K562 (cell line): ENCODE data around the gene MYL10. TPM values are rescaled to one million over a fixed set of nuclear protein-coding genes. Genes with fewer than 3 reads are reported as not detected.

Experiments
- ATAC-seq: fragments of 200-7000 bp; cut with Tn5 transposase; 3 replicates; pipeline ENCODE4 v1.9.1; 2020; ENCODE audit warnings: moderate library complexity
- BruUV-seq: library from RNA; stranded (reverse); fragments of 400-500 nt; replicated peaks from 2 replicates; lab custom pipeline; 2021; lab: Mats Ljungman, UMichigan
- CTCF ChIA-PET: fragments of 300-600 bp; formaldehyde crosslinking; extraction: SDS; loops from one replicate; lab custom pipeline; 2021; ENCODE audit warnings: low intra/inter-chr PET ratio; lab: Yijun Ruan, JAX
- POLR2A ChIA-PET: fragments of 300-600, 350-650 bp; sonication (Branson Sonifier 250); formaldehyde crosslinking; extraction: SDS; loops from one replicate; lab custom pipeline; 2021; ENCODE audit warnings: antibody characterized with exemption, inconsistent platforms; lab: Yijun Ruan, JAX
- DNase-seq, 4 experiments: peaks; one replicate each; pipeline versions ENCODE4 v3.0.0 to v3.0.0-alpha.2; 2011 to 2018; ENCODE audit warnings: low spot score in 3 of 4, mixed read lengths in 3 of 4; ENCODE audit errors: extremely low read depth in 1 of 4
- FAIRE-seq: peaks from 2 replicates; lab custom pipeline; 2011; peaks lifted over from hg19 to GRCh38; lab: Jason Lieb, UNC
- H2AFZ ChIP-seq: 2 replicates; pipeline ENCODE4 v1.6.0; 2011; ENCODE audit warnings: low read depth, low read length, control low read depth, inconsistent platforms
- H3K27ac ChIP-seq: fragments of 200-600 bp; 3 replicates; pipeline ENCODE4 v1.8.0; 2011; ENCODE audit warnings: low read depth, mild to moderate bottlenecking, control low read depth, inconsistent platforms, low read length, moderate library complexity, mixed read lengths; ENCODE audit errors: extremely low read depth
- H3K27me3 ChIP-seq, 2 experiments: fragments of 300-600 bp in 1 of 2; 2 replicates in 1 of 2; 3 replicates in 1 of 2; pipeline versions ENCODE4 v1.6.0 to v1.8.0; 2011; ENCODE audit warnings: inconsistent platforms in 2 of 2, low read length in 2 of 2, mild to moderate bottlenecking in 1 of 2, mixed read lengths in 1 of 2, moderate library complexity in 1 of 2; ENCODE audit not compliant: control insufficient read depth in 2 of 2, insufficient read depth in 2 of 2
- H3K36me3 ChIP-seq: fragments of 300-600 bp; 3 replicates; pipeline ENCODE4 v1.8.0; 2011; ENCODE audit warnings: mild to moderate bottlenecking, low read length, inconsistent platforms; ENCODE audit not compliant: control insufficient read depth, insufficient read depth
- H3K4me1 ChIP-seq, 2 experiments: fragments of 200-600 bp in 1 of 2; replicated peaks in 1 of 2; 2 replicates in 1 of 2; 3 replicates in 1 of 2; pipeline versions ENCODE4 v1.5.1 to v1.8.0; 2011; ENCODE audit warnings: inconsistent platforms in 2 of 2, low read length in 2 of 2, mild to moderate bottlenecking in 1 of 2, mixed read lengths in 1 of 2, moderate library complexity in 1 of 2; ENCODE audit not compliant: control insufficient read depth in 2 of 2, insufficient read depth in 2 of 2
- H3K4me2 ChIP-seq: 2 replicates; pipeline ENCODE4 v1.6.1; 2011; ENCODE audit warnings: low read length, control low read depth, inconsistent platforms, mixed read lengths; ENCODE audit not compliant: insufficient read depth
- H3K4me3 ChIP-seq: fragments of 200-600 bp; sonication (generic), shearing (Covaris generic); 2 replicates; pipeline ENCODE4 v1.5.1; 2016; ENCODE audit warnings: control low read depth, inconsistent platforms
- H3K79me2 ChIP-seq: fragments of 200-600 bp; 3 replicates; pipeline ENCODE4 v1.8.0; 2011; ENCODE audit warnings: low read length, inconsistent platforms; ENCODE audit not compliant: control insufficient read depth, insufficient read depth
- H3K9ac ChIP-seq, 2 experiments: 2 replicates each; pipeline versions ENCODE4 v1.6.0 to v1.6.1; 2011; ENCODE audit warnings: low read depth in 2 of 2, low read length in 2 of 2, control low read depth in 1 of 2, inconsistent platforms in 1 of 2, mild to moderate bottlenecking in 1 of 2, mixed read lengths in 1 of 2; ENCODE audit not compliant: insufficient read depth in 1 of 2
- H3K9me1 ChIP-seq: one replicate; pipeline ENCODE4 v1.6.0; 2011; ENCODE audit warnings: inconsistent platforms, mild to moderate bottlenecking, low read length, moderate library complexity; ENCODE audit not compliant: control insufficient read depth, insufficient read depth
- H3K9me3 ChIP-seq: replicated peaks from 2 replicates; pipeline ENCODE4 v1.5.1; 2011; ENCODE audit warnings: low read depth, low read length, inconsistent platforms; ENCODE audit not compliant: control insufficient read depth, insufficient read depth
- H4K20me1 ChIP-seq: replicated peaks from 2 replicates; pipeline ENCODE4 v1.6.1; 2011; ENCODE audit warnings: low read length, inconsistent platforms, mixed read lengths; ENCODE audit not compliant: control insufficient read depth, insufficient read depth
- ATF3 ChIP-seq, 2 experiments: fragments of 450-650 bp in 1 of 2; sonication (generic) in 1 of 2; formaldehyde crosslinking in 1 of 2; IDR thresholded peaks in 1 of 2; conservative IDR thresholded peaks in 1 of 2; 2 replicates each; pipeline versions ENCODE4 v1.6.1 to v1.8.1; 2016 to 2023; ENCODE audit warnings: mild to moderate bottlenecking in 2 of 2, moderate library complexity in 2 of 2, inconsistent platforms in 1 of 2, missing genetic modification reagents in 1 of 2
- CBX8 ChIP-seq: fragments of 200-600 bp; sonication (generic); IDR thresholded peaks from 2 replicates; pipeline ENCODE4 v1.6.1; 2012; ENCODE audit warnings: borderline replicate concordance, mixed run types, low read depth, mild to moderate bottlenecking, moderate library complexity, mixed read lengths, low read length, control low read depth, inconsistent platforms; ENCODE audit not compliant: poor library complexity, severe bottlenecking; ENCODE audit errors: extremely low read depth
- CREM ChIP-seq: IDR thresholded peaks from 2 replicates; pipeline ENCODE4 v1.6.1; 2014; ENCODE audit warnings: antibody characterized with exemption, low read depth
- DMBX1 ChIP-seq: fragments of 250-450 bp; sonication (Bioruptor Pico); IDR thresholded peaks from 2 replicates; pipeline ENCODE4 v1.8.0; 2022; ENCODE audit warnings: inconsistent platforms, mild to moderate bottlenecking, moderate library complexity, borderline replicate concordance
- E2F5 ChIP-seq: sonication (generic); formaldehyde crosslinking; IDR thresholded peaks from 2 replicates; pipeline ENCODE4 v1.8.0; 2022; ENCODE audit warnings: mild to moderate bottlenecking, missing genetic modification reagents
- HINFP ChIP-seq: fragments of 450-650 bp; conservative IDR thresholded peaks from 2 replicates; pipeline ENCODE4 v1.6.1; 2016; ENCODE audit warnings: missing genetic modification characterization, low read depth, mild to moderate bottlenecking, control low read depth, missing compliant biosample characterization
- HMGN3 ChIP-seq: IDR thresholded peaks from 2 replicates; pipeline ENCODE4 v1.6.1; 2011; ENCODE audit warnings: borderline replicate concordance, low read depth, mild to moderate bottlenecking, mixed read lengths, low read length; ENCODE audit not compliant: insufficient read length; ENCODE audit errors: extremely low read depth
- NBN ChIP-seq: fragments of 450-650 bp; IDR thresholded peaks from 2 replicates; pipeline ENCODE4 v1.6.1; 2016; ENCODE audit warnings: low read depth, mild to moderate bottlenecking
- NFE2L1 ChIP-seq: fragments of 450-650 bp; IDR thresholded peaks from 2 replicates; pipeline ENCODE4 v1.6.1; 2016; ENCODE audit warnings: missing genetic modification characterization, low read depth, mild to moderate bottlenecking, missing compliant biosample characterization, moderate library complexity, borderline replicate concordance
- OTX1 ChIP-seq: fragments of 450-650 bp; formaldehyde crosslinking; IDR thresholded peaks from 2 replicates; pipeline ENCODE4 v1.4.0; 2022; ENCODE audit warnings: mild to moderate bottlenecking
- TRIM25 ChIP-seq: fragments of 450-650 bp; IDR thresholded peaks from 2 replicates; pipeline ENCODE4 v1.7.0; 2016; ENCODE audit warnings: borderline replicate concordance
- ZNF140 ChIP-seq: fragments of 250-450 bp; sonication (Bioruptor Pico); IDR thresholded peaks from 2 replicates; pipeline ENCODE4 v1.8.0; 2021; ENCODE audit warnings: moderate library complexity, mild to moderate bottlenecking, inconsistent platforms
- ZNF197 ChIP-seq: fragments of 200-800 bp; sonication (Bioruptor generic); IDR thresholded peaks from 2 replicates; pipeline ENCODE4 v1.6.1; 2016; ENCODE audit warnings: low read depth, missing genetic modification characterization, missing compliant biosample characterization
- ZNF75A ChIP-seq: fragments of 450-650 bp; formaldehyde crosslinking; IDR thresholded peaks from 2 replicates; pipeline ENCODE4 v1.4.0; 2020; ENCODE audit warnings: mild to moderate bottlenecking
- WGBS: fragments of 100-300 bp; shearing (Covaris generic); methylation state at CpG from one replicate; pipeline ENCODE4 v1.1.6; 2016; ENCODE audit warnings: low coverage, mixed read lengths; ENCODE audit not compliant: insufficient coverage; ENCODE audit errors: missing lambda C conversion rate; 5-methylcytosine and 5-hydroxymethylcytosine counted together
- in situ Hi-C: fragments of 300-500 bp; cut with MboI; formaldehyde crosslinking; loops from 4 replicates; pipeline ENCODE4 v1.15.0; 2018; ENCODE audit warnings: inconsistent platforms, mixed read lengths
- intact Hi-C: fragments of 100-400 bp; cut with micrococcal nuclease; formaldehyde crosslinking; loops from 2 replicates; pipeline ENCODE4 v1.14.2; 2022
- polyA plus RNA-seq, 8 experiments: library from polyadenylated mRNA; depleted of rRNA in 4 of 8; stranded (reverse) in 5 of 8; unstranded in 3 of 8; fragments of >200 nt; fragmentation: Nextera tagmentation in 2 of 8; fragmentation: Illumina TruSeq in 1 of 8; extraction: Ambion mirVana in 2 of 8; extraction: Trizol in 1 of 8; gene quantifications; 2 replicates each; pipeline versions ENCODE4 v1.2.1 to v1.2.3, GENCODE V29; 2011 to 2014; ENCODE audit warnings: inconsistent platforms in 1 of 8, missing spikeins in 1 of 8
- total RNA-seq, 7 experiments: library from RNA; depleted of rRNA in 6 of 7; stranded (reverse); fragments of >200 nt in 6 of 7; fragmentation: Illumina TruSeq in 2 of 7; extraction: Trizol in 2 of 7; gene quantifications; 2 replicates each; pipeline versions ENCODE4 v1.2.1 to v1.2.3, GENCODE V29; 2011 to 2021; ENCODE audit warnings: low replicate concordance in 1 of 7

MYL10 gene
- total and polyA plus RNA-seq, 9 of the 15 experiments (the other 6 are each of a cell fraction or from before 2014, with no cell fraction given): not detected

- intact Hi-C loops (no loop called here), in situ Hi-C loops (no loop called here)
- Histone ChIP-seq H3K4me1 (no peaks in the 10 kb centered on the region), H3K27me3 (peaks cover 0 to under 1% of the 10 kb centered on the region in 2 experiments; a peak in 1 of 5 replicates), H3K79me2 (no peaks in the 10 kb centered on the region), H3K9ac (no peak overlapping the region), H4K20me1 (no peaks in the 10 kb centered on the region), H3K27ac (no peak overlapping the region), H3K9me3 (no peaks in the 10 kb centered on the region), H3K9me1 (no peaks in the 10 kb centered on the region), H2AFZ (no peak overlapping the region), H3K4me3 (no peak overlapping the region), H3K36me3 (no peaks in the 10 kb centered on the region), H3K4me2 (no peak overlapping the region)
- ChIA-PET POLR2A (interaction anchor here (1.3 kb wide), 1 partner anchor 13 kb away, joined by 3 read pairs; no protein-coding TSS in a partner anchor), CTCF (interaction anchor here (0.8 kb wide), 1 partner anchor 12 kb away, joined by 4 read pairs; no protein-coding TSS in a partner anchor)
- ATAC-seq (no peak), DNase-seq (no peak), FAIRE-seq (no peak)
- no TSS peak for BruUV-seq
- 0% methylated on average over 2 of the region's 2 CpGs for WGBS
- no peak for TF ChIP-seq OTX1 (CRISPR knock-in tag)
- TF ChIP-seq E2F5 (CRISPR knock-in tag): no peak
- TF ChIP-seq TRIM25: no peak
- no peak for TF ChIP-seq NFE2L1 (tag)
- TF ChIP-seq ATF3 (IDR thresholded peaks at IDR 0.05): no peak
- TF ChIP-seq ATF3 (CRISPR knock-in tag; conservative IDR thresholded peaks at IDR 0.05): no peak
- no peak for TF ChIP-seq ZNF75A (CRISPR knock-in tag)
- no peak for TF ChIP-seq CREM
- TF ChIP-seq HINFP: no peak
- TF ChIP-seq HMGN3: no peak
- TF ChIP-seq DMBX1 (CRISPR knock-in tag): no peak
- no peak for TF ChIP-seq ZNF140 (CRISPR knock-in tag)
- no peak for TF ChIP-seq NBN
- no peak for TF ChIP-seq ZNF197 (CRISPR knock-in tag)
- TF ChIP-seq CBX8: no peak
Measured at GRCh38 chr7:101575168-101575567, 53.9 kb downstream of the MYL10 start.
